ENCODE data around the gene TXK. TPM values are rescaled to one million over a fixed set of nuclear protein-coding genes. Genes with fewer than 3 reads are reported as not detected.
A peak's percentile ranks its signal among the peaks of the same experiment; 100 is the strongest.

Gene TXK
- total RNA-seq, 4 donors from 2014 or later: 2.6 to 10.0 (median 6.8) TPM

- Histone ChIP-seq H3K27me3 (peaks cover 16% of the 10 kb centered on the region), H3K4me1 (peaks cover 0 to 51% (median 14%) of the 10 kb centered on the region in 4 donors), H3K4me3 (no peak overlapping the region), H3K9me3 (no peaks in the 10 kb centered on the region), H3K36me3 (no peaks in the 10 kb centered on the region), H3K27ac (peak overlapping the region; percentile 1 to 34 (median 8))
- WGBS, 2 donors (ENCODE audit: low coverage in 1 of 2): 33 to 50% methylated on average over 1 to 3 of the region's 3 CpGs
- TF ChIP-seq CTCF (IDR thresholded peaks at IDR 0.05): no peak
- no peak for TF ChIP-seq POLR2A (IDR thresholded peaks at IDR 0.05)
- no peak for TF ChIP-seq POLR2AphosphoS5 (IDR thresholded peaks at IDR 0.05)
- TF ChIP-seq EP300 (IDR thresholded peaks at IDR 0.05; ENCODE audit: low read depth): no peak
- DNase-seq: no peak
- in situ Hi-C loops (cut with MboI; ENCODE audit: low pct_ligation_motif_present in 1 of 4, low pct_unique_long_range_greater_than_20kb in 1 of 4, low sequenced_read_pairs in 3 of 4): no loop called here
- intact Hi-C loops (cut with DNase I; ENCODE audit: low total_unique reads): no loop called here
Measured at GRCh38 chr4:48042979-48043461, 91.0 kb downstream of the TXK start.

- in situ Hi-C loops (cut with MboI; ENCODE audit: low pct_ligation_motif_present in 1 of 4, low pct_unique_long_range_greater_than_20kb in 1 of 4, low sequenced_read_pairs in 3 of 4): no loop called here
- Histone ChIP-seq H3K9me3 (no peaks in the 10 kb centered on the region), H3K27me3 (peaks cover 12% of the 10 kb centered on the region), H3K4me3 (no peak overlapping the region), H3K36me3 (no peaks in the 10 kb centered on the region), H3K27ac (peak overlapping the region in 2 of 4 donors; percentile 16 to 30), H3K4me1 (peaks cover 0 to 37% (median 5%) of the 10 kb centered on the region in 4 donors)
- TF ChIP-seq POLR2AphosphoS5 (IDR thresholded peaks at IDR 0.05) (no peak), CTCF (IDR thresholded peaks at IDR 0.05) (no peak), EP300 (IDR thresholded peaks at IDR 0.05; ENCODE audit: low read depth) (no peak), POLR2A (IDR thresholded peaks at IDR 0.05) (no peak)
- intact Hi-C loops (cut with DNase I; ENCODE audit: low total_unique reads): no loop called here
- WGBS, 2 donors (ENCODE audit: low coverage in 1 of 2): 47 to 59% methylated on average over 3 to 4 of the region's 4 CpGs
- DNase-seq: peak; percentile 35
Measured at GRCh38 chr4:48041535-48042137, 92.4 kb downstream of the TXK start.

DNA sequence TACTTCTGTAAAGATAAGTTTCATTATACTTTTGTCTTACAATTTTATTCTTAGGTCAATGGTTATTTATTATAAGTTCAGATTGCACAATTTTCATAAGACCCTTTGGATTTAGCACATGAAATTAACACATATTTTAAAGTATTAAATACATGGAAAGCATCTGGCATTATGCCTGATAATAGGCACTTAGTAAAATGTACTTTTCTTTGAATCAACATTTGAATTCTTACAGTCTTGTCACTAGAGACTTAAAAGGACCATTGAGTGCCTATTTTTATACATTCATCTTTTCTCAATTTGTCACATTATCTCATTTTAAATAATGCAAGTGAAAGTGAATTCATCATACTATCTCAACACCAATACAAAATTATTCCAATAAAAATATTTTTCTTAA lies 94.5 kb downstream of the TXK start:
- H3K27ac ChIP-seq: no peak overlapping the region
- H3K9me3 ChIP-seq: no peaks in the 10 kb centered on the region
- intact Hi-C loops (cut with DNase I; ENCODE audit: low total_unique reads) (no loop called here), in situ Hi-C loops (cut with MboI; ENCODE audit: low pct_ligation_motif_present in 1 of 4, low pct_unique_long_range_greater_than_20kb in 1 of 4, low sequenced_read_pairs in 3 of 4) (loop anchor here in 1 of 4 donors (10.0 kb wide), 1 partner anchor 45 kb away; no protein-coding TSS in a partner anchor)
- no peak overlapping the region for H3K4me3 ChIP-seq
- no peaks in the 10 kb centered on the region for H3K27me3 ChIP-seq
- TF ChIP-seq POLR2AphosphoS5 (IDR thresholded peaks at IDR 0.05): no peak
- TF ChIP-seq EP300 (IDR thresholded peaks at IDR 0.05; ENCODE audit: low read depth): no peak
- TF ChIP-seq POLR2A (IDR thresholded peaks at IDR 0.05): no peak
- TF ChIP-seq CTCF (IDR thresholded peaks at IDR 0.05): no peak
- H3K4me1 ChIP-seq: peaks cover 0 to 35% (median 5%) of the 10 kb centered on the region in 4 donors
- no peaks in the 10 kb centered on the region for H3K36me3 ChIP-seq
- DNase-seq: no peak

GRCh38 chr4:48038666-48039065 lies 95.4 kb downstream of the TXK start:
- Histone ChIP-seq H3K27me3 (no peaks in the 10 kb centered on the region), H3K4me1 (peaks cover 0 to 38% (median 6%) of the 10 kb centered on the region in 4 donors), H3K9me3 (no peaks in the 10 kb centered on the region), H3K27ac (no peak overlapping the region), H3K36me3 (no peaks in the 10 kb centered on the region), H3K4me3 (no peak overlapping the region)
- DNase-seq: no peak
- in situ Hi-C loops (cut with MboI; ENCODE audit: low pct_ligation_motif_present in 1 of 4, low pct_unique_long_range_greater_than_20kb in 1 of 4, low sequenced_read_pairs in 3 of 4): loop anchor here in 1 of 4 donors (10.0 kb wide), 1 partner anchor 46 kb away; no protein-coding TSS in a partner anchor
- 5 to 14% methylated on average over 2 of the region's 2 CpGs for WGBS, 2 donors (ENCODE audit: low coverage in 1 of 2)
- intact Hi-C loops (cut with DNase I; ENCODE audit: low total_unique reads): no loop called here
- TF ChIP-seq POLR2AphosphoS5 (IDR thresholded peaks at IDR 0.05) (peak in 1 of 3 donors; percentile 14), EP300 (IDR thresholded peaks at IDR 0.05; ENCODE audit: low read depth) (no peak)
